ENCODE measurements around the gene DCPS.

- TF ChIP-seq EZH2 (IDR thresholded peaks at IDR 0.05; ENCODE audit: borderline replicate concordance, low read length) = no peak
- TF ChIP-seq CTCF (conservative IDR thresholded peaks at IDR 0.05 in 1 of 2, IDR thresholded peaks at IDR 0.05 in 1 of 2; ENCODE audit: extremely low read depth in 1 of 2, insufficient read depth in 1 of 2, low read depth in 1 of 2, low read length in 2 of 2) = no peak
Measured at GRCh38 chr11:126332221-126332711, 28.4 kb downstream of the DCPS start.

All from mammary epithelial cell (primary cell).